ENCODE results near the gene LEMD1. TPM values are rescaled to one million over a fixed set of nuclear protein-coding genes. Genes with fewer than 3 reads are reported as not detected.

The LEMD1 gene
- 0.25 TPM in 1 of 5 replicates, not detected in the others for total RNA-seq (2022; extraction: Qiagen RNA extraction)

DNA sequence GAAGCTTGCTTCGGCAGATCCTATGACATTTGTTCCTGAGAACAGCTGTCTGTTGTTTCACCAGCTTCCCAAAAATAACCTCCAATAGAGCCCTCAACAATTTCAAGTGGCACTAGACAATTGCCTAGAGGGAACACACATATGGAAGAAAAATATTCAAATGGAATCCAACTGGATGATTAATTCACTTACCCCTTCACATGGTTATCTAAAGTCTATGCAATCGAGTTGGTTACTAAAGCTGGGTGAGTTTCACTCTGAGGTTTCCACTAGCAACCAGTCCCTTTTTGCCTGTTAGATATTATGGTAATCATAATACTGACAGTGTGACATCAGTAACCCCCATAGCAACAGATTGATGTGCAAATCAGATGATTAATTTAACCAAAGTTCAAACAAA lies at the start of gene LEMD1:
Gene LEMD1, minus strand, starts transcription at position 259 of the 400 bp plus-strand sequence. CDS start 1,520 bp downstream, outside the sequence.

GRCh38 chr1:205455581-205456382 lies 33.9 kb upstream of the LEMD1 start, which contains the start of gene BLACAT1:
Gene BLACAT1, minus strand, starts transcription at chr1:205456045.

GRCh38 chr1:205356440-205357139 lies 65.3 kb downstream of the LEMD1 start, which contains the start of gene KLHDC8A:
Gene KLHDC8A, minus strand, starts transcription at chr1:205356922. Its CDS starts 13,318 bp downstream, at chr1:205343604.

Other genes starting within 250 kb of the LEMD1 start
- gene DSTYK, start 210.4 kb downstream of the LEMD1 start, total RNA-seq (2022; extraction: Qiagen RNA extraction): 6.8 to 9.7 TPM (median 8.5 TPM) in 5 replicates
- gene TMCC2, start 194.1 kb downstream of the LEMD1 start, total RNA-seq (2022; extraction: Qiagen RNA extraction): 1.2 to 1.7 TPM (median 1.5 TPM) in 5 replicates
- 20.1 to 28.2 TPM (median 26.9 TPM) in 5 replicates for gene NUAK2, start 100.3 kb downstream of the LEMD1 start, total RNA-seq (2022; extraction: Qiagen RNA extraction)
- 0.52 to 1.0 TPM (median 0.76 TPM) in 5 replicates for gene KLHDC8A, start 65.1 kb downstream of the LEMD1 start, total RNA-seq (2022; extraction: Qiagen RNA extraction)
- gene BLACAT1, start 34.0 kb upstream of the LEMD1 start, total RNA-seq (2022; extraction: Qiagen RNA extraction): 0.05 TPM in 1 of 5 replicates, not detected in the others
- gene CDK18, start 82.6 kb upstream of the LEMD1 start, total RNA-seq (2022; extraction: Qiagen RNA extraction): 0.82 to 1.2 TPM (median 0.97 TPM) in 5 replicates
- 6.5 to 10.0 TPM (median 8.4 TPM) in 5 replicates for gene ELK4, start 210.0 kb upstream of the LEMD1 start, total RNA-seq (2022; extraction: Qiagen RNA extraction)

Measured in A549 treated with dexamethasone at 1 μM for 4 hours (cell line).